Neural crest cell (in vitro differentiated cells): ENCODE data around the gene PRRC2B. TPM values are rescaled to one million over a fixed set of nuclear protein-coding genes. Genes with fewer than 3 reads are reported as not detected.
A peak's percentile ranks its signal among the peaks of the same experiment; 100 is the strongest.

Experiments used
- DNase-seq: peaks from one replicate; pipeline ENCODE4 v3.0.0; 2021; ENCODE audit warnings: low read depth, mixed read lengths, low spot score
- H3K27ac Mint-ChIP-seq: one replicate; pipeline ENCODE4 v1.8.0; 2021; ENCODE audit warnings: mild to moderate bottlenecking, mixed read lengths; ENCODE audit not compliant: unreplicated experiment
- H3K27me3 Mint-ChIP-seq: 2 replicates; pipeline ENCODE4 v1.8.0; 2021; ENCODE audit warnings: low read depth, mild to moderate bottlenecking, mixed read lengths
- H3K36me3 Mint-ChIP-seq: 2 replicates; pipeline ENCODE4 v1.8.0; 2021; ENCODE audit warnings: low read depth, mild to moderate bottlenecking, mixed read lengths
- H3K4me1 Mint-ChIP-seq: 2 replicates; pipeline ENCODE4 v1.8.0; 2021; ENCODE audit warnings: mixed read lengths
- H3K4me3 Mint-ChIP-seq: one replicate; pipeline ENCODE4 v1.8.0; 2021; ENCODE audit warnings: mild to moderate bottlenecking, mixed read lengths
- H3K9me3 Mint-ChIP-seq: 2 replicates; pipeline ENCODE4 v1.8.0; 2021; ENCODE audit warnings: mixed read lengths
- total RNA-seq: library from RNA; stranded (reverse); gene quantifications from 2 replicates; pipeline ENCODE4 v1.2.1, GENCODE V29; 2021
- TF ChIP-seq, protein P1 (sequence below): fragments of 200-600 bp; sonication (generic); conservative IDR thresholded peaks from 2 replicates; pipeline ENCODE4 v1.5.0; 2021; ENCODE audit warnings: antibody characterized with exemption, mild to moderate bottlenecking

PRRC2B gene
- total RNA-seq, 1 donor from 2014 or later: 349 TPM

DNA sequence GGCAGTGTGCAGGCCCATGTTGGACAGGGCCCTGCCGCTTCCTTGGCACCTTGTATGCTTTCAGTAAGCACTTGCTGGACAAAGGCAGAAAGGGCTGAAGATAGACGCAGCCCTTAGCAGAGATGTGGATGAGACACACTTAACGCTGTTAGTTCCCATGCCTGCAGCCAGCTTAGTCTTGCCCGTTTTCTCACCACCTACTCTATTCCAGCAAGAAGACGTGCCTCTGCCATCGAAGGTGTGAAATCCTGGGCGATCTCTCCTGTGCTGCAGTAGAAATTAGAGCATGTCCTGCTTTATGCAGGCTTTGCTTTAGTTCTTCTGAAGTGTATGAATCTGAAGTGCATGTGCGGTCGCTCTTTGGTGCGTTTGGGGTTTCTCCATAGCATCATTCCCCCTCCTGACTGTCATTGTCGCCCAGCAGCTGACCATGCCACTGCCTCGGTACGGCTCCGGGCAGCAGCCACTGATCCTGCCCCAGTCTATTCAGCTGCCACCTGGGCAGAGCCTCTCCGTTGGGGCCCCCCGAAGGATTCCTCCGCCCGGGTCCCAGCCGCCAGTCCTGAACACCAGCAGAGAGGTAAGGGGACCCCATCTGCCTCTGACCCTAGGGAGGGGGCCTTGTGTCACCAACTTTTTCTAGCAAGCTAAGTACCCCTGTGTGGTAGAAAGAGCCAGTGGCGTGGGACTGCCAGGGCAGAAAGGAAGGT, 97.3 kb downstream of the PRRC2B start:
- no peaks in the 10 kb centered on the region for H3K9me3 Mint-ChIP-seq
- no peak for DNase-seq
- H3K4me1 Mint-ChIP-seq: no peaks in the 10 kb centered on the region
- H3K27me3 Mint-ChIP-seq: no peaks in the 10 kb centered on the region
- no peak overlapping the region for H3K27ac Mint-ChIP-seq
- TF ChIP-seq, protein P1, sequence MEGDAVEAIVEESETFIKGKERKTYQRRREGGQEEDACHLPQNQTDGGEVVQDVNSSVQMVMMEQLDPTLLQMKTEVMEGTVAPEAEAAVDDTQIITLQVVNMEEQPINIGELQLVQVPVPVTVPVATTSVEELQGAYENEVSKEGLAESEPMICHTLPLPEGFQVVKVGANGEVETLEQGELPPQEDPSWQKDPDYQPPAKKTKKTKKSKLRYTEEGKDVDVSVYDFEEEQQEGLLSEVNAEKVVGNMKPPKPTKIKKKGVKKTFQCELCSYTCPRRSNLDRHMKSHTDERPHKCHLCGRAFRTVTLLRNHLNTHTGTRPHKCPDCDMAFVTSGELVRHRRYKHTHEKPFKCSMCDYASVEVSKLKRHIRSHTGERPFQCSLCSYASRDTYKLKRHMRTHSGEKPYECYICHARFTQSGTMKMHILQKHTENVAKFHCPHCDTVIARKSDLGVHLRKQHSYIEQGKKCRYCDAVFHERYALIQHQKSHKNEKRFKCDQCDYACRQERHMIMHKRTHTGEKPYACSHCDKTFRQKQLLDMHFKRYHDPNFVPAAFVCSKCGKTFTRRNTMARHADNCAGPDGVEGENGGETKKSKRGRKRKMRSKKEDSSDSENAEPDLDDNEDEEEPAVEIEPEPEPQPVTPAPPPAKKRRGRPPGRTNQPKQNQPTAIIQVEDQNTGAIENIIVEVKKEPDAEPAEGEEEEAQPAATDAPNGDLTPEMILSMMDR: no peak
- H3K36me3 Mint-ChIP-seq: peaks cover 36% of the 10 kb centered on the region
- no peak overlapping the region for H3K4me3 Mint-ChIP-seq

DNA sequence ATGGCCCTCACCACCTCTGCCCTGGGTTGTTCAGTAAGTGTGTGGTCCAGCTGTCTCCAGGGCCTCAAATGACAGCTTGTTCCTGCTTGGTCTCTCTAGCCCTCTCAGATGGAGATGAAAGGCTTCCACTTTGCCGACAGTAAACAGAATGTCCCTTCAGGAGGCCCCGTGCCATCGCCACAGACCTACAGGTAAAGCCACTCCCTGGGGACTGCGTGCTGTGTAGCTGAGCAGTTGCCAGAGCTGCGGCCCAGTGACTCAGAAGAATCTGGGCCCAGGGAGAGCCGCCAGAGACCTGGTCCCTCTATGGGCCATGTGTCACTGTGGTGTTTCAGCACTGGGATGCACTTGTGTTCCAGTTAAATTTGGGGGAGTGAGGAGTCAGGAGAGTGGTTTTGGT, 98.2 kb downstream of the PRRC2B start:
- Mint-ChIP-seq H3K36me3 (peaks cover 32% of the 10 kb centered on the region), H3K27me3 (no peaks in the 10 kb centered on the region), H3K9me3 (no peaks in the 10 kb centered on the region), H3K4me3 (no peak overlapping the region), H3K4me1 (no peaks in the 10 kb centered on the region), H3K27ac (peak overlapping the region; percentile 43)
- no peak for DNase-seq
- TF ChIP-seq, protein P1: no peak

DNA sequence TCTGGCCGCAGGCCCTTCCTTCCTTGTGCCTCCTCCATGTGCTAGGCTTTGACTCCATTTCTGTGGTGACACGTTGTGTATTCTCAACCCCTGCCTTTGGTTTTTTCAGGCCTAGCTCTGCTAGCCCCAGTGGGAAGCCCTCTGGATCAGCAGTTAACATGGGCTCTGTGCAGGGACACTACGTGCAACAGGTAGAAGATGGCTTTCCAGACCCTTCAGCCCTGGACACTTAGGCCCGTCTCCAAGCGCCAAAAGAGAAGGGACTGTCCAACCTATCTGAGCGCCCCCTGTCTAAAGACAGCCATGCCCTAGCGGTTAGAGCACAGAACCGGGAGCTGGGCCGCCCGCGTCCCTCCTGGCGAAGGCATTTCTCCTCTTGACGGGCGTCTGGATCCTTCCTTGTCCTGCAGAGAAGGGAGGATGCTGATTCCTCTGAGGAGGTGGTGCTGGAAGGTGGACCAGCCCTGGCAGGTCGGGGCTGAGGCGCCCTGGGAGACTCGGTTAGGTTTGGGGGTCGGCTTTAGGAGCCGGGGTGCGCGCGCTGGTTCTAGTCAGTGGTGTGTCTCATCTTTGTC, 100.5 kb downstream of the PRRC2B start:
- H3K4me1 Mint-ChIP-seq: no peaks in the 10 kb centered on the region
- no peaks in the 10 kb centered on the region for H3K9me3 Mint-ChIP-seq
- H3K36me3 Mint-ChIP-seq: peaks cover 27% of the 10 kb centered on the region
- no peaks in the 10 kb centered on the region for H3K27me3 Mint-ChIP-seq
- DNase-seq: no peak
- H3K4me3 Mint-ChIP-seq: no peak overlapping the region
- TF ChIP-seq, protein P1: no peak
- H3K27ac Mint-ChIP-seq: no peak overlapping the region

DNA sequence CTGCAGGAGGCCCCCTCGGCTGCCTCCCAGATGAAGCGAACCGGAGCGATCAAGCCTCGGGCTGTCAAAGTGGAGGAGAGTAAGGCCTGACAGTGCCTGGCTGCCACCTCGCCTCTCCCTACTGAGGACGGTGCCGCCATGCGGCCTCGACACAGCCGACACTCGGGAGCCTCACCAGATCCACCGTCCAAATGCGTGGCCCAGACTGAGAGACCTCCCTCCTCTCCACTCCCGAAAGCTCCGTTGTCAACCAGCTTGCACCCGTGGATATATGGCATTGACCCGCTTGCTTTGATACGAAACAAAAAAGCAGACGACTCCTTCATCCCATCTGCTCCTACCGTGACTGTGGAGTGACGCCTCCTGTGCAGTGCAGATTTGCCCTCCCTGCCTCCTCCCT, 101.9 kb downstream of the PRRC2B start:
- H3K4me1 Mint-ChIP-seq: peaks cover 7% of the 10 kb centered on the region
- H3K9me3 Mint-ChIP-seq: no peaks in the 10 kb centered on the region
- H3K27ac Mint-ChIP-seq: no peak overlapping the region
- DNase-seq: no peak
- TF ChIP-seq, protein P1: no peak
- no peaks in the 10 kb centered on the region for H3K27me3 Mint-ChIP-seq
- peak overlapping the region; percentile 19 for H3K4me3 Mint-ChIP-seq
- H3K36me3 Mint-ChIP-seq: peaks cover 26% of the 10 kb centered on the region

DNA sequence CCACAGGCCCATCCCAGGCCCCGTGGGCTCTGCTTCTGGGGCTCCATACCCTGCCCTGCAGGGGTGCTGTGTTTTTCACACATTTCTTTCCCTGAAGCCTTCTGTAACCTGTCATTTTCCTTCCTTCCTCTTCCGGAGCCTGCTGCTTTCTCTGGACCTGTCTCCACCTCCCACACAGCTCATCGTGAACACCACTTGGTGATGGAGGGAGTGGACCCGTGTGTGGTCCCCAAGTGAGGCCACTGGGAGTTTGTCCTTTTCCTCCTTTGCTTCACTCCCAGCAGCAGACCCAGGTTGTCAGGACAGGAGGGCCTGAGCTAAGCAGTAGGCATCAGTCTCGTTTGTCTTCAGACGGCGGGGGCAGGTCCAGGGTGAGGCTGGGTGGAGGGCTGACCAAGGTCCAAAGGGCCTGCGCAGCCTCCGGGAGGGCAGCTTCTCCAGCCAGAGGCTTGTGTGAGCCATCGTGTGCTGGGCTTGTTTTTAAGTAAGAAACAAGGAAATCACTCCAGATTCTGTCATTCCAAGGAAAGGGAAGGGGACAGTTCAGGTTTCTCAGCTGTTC, 103.0 kb downstream of the PRRC2B start:
- peak overlapping the region; percentile 27 for H3K27ac Mint-ChIP-seq
- H3K9me3 Mint-ChIP-seq: no peaks in the 10 kb centered on the region
- DNase-seq: no peak
- H3K27me3 Mint-ChIP-seq: peaks cover 4% of the 10 kb centered on the region
- TF ChIP-seq, protein P1: no peak
- H3K36me3 Mint-ChIP-seq: peaks cover 28% of the 10 kb centered on the region
- H3K4me1 Mint-ChIP-seq: peaks cover 12% of the 10 kb centered on the region
- H3K4me3 Mint-ChIP-seq: peak overlapping the region; percentile 64
